GM18909 (cell line): ENCODE measurements around the gene ZKSCAN4.

ENCODE experiments used
- ATAC-seq: cut with Tn5 transposase; IDR thresholded peaks from one replicate; pipeline ENCODE4 v1.9.1; 2021; ENCODE audit warnings: mild to moderate bottlenecking; ENCODE audit not compliant: unreplicated experiment, poor library complexity

Gene ZKSCAN4

GRCh38 chr6:28252009-28252975 lies at the start of gene ZKSCAN4:
Gene ZKSCAN4 (minus strand): TSS chr6:28252269. CDS start chr6:28251980, 289 bp downstream.
- ATAC-seq, result peak; percentile 80

DNA sequence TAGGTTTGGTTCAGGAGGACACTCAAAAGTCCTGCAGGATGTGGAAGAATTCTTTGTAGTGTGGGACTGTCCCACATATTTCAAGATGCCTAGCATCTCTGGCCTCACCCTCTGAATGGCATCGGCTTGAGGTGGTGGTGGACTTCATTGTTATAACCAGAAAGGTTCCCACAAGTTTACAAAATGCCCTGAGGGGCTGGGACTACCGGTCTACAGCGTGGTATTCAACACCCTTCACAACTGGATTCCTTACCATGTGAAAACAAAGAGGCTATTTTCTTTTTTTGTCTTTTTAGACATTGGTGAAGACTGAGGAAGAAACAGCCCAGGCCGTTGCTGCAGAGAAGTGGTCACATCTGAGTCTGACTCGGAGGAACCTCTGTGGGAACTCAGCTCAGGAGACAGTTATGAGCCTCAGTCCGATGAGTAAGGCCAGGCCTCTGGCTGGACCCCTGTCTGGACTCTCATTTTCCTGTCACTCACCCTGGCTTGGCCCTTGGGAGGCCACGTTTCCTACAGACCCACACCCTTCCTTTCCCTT lies 44.5 kb upstream of the ZKSCAN4 start:
- no peak for ATAC-seq

DNA sequence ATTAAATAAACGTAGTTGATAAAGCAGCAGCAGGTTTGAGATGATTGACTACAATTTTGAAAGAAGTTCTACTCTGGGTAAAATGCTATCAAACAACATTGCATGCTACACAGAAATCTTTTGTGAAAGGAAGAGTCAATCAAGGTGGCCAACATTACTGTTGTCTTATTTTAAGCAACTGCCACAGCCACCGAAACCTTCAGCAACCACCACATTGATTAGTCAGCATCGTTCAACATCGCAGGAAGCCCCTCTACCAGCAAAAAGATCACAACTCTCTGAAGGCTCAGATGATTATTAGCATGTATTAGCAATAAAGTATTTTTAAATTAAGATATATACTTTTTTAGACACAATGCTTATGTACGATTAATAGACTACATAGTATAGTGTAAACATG lies 43.3 kb upstream of the ZKSCAN4 start:
- no peak for ATAC-seq

GRCh38 chr6:28291573-28291972 lies 39.5 kb upstream of the ZKSCAN4 start:
- ATAC-seq, result no peak

DNA sequence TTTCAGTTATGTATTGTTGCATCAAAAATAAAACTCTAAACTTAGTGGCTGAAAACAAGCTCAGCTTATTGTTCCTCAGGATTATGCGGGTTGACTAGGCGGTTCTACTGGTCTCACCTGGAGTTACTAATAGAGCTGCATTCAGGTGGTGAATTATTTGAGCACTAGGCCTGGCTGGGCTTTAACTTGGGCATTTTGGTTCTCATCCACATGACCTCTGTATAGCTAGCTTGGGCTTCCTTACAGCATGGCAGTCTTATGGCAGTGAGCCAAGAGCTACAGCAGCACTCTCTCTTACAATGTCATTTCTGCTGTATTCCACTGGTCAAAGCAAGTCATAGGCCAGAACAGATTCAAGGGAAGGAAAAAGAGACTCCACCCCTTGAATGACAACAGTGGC lies 30.9 kb upstream of the ZKSCAN4 start:
- no peak for ATAC-seq

DNA sequence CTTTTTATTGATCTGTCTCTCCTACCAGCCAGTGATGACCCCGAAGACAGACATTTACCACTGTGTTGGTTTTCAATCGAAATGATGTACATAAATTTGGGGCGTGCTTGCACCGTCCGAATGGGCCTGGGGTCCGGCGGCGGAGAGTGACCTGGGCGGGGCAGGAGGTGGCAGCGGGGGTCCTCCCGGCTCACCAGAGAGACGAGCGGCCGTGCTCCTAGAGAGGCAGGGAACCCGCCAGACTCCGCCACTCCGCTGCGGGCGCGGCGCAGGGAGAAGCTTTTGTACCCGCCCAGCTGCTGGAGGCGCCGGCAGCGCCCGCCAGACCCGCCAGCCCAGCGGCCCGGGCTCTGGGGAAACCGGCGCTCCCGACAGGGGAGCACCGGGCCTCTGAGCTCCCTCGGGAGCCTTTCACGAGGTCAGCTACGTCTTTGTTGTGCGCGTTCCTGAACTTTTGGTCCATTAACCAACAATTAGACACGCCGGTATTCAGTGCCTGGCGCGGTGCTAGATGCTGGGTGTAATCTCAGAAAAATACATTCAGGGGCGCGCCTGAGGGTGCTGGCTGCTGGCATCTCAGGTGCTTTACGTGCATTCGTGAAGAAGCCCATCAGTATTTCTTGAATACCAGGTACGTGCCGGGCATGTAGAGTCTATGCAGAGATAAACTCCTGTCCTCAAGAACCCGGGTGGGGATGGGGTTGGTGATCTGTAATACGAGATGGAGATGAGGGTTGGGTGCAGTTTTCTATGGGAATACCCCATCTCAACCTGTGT lies 29.4 kb upstream of the ZKSCAN4 start, which contains the start of gene PGBD1:
Gene PGBD1, plus strand, starts transcription at position 285 of the 777 bp plus-strand sequence. CDS start 2,242 bp downstream, outside the sequence.
- ATAC-seq, result peak; percentile 79

GRCh38 chr6:28280595-28281287 lies 28.7 kb upstream of the ZKSCAN4 start:
- no peak for ATAC-seq

- ATAC-seq, result no peak
Observed at GRCh38 chr6:28277746-28278145, 25.7 kb upstream of the ZKSCAN4 start.

GRCh38 chr6:28274888-28275287 lies 22.8 kb upstream of the ZKSCAN4 start:
- ATAC-seq, result no peak

DNA sequence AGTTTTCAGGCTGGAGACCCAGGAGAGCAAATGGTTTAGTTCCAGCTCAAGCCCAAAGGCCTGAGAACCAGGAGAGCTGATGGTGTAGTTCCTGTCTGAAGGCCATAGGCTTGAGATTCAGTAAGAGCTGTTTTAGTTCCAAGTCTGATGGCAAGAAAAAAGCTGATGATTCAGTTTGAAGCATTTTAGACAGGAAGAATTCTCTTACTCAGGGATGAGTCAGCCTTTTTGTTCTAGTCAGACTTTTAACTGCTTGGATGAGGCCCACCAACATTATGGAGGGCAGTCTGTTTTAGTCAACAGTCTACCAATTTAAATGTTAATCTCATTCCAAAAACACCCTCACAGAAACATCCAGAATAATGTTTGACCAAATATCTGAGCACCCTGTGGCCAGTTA lies 17.4 kb upstream of the ZKSCAN4 start:
- ATAC-seq, result no peak

- no peak for ATAC-seq
Observed at GRCh38 chr6:28267695-28268059, 15.6 kb upstream of the ZKSCAN4 start.

GRCh38 chr6:28266962-28267694 lies 15.1 kb upstream of the ZKSCAN4 start, which contains the start of gene ZSCAN26:
Gene ZSCAN26 (plus strand): TSS chr6:28267143. CDS start chr6:28271920, 4,777 bp downstream.
- peak; percentile 89 for ATAC-seq

DNA sequence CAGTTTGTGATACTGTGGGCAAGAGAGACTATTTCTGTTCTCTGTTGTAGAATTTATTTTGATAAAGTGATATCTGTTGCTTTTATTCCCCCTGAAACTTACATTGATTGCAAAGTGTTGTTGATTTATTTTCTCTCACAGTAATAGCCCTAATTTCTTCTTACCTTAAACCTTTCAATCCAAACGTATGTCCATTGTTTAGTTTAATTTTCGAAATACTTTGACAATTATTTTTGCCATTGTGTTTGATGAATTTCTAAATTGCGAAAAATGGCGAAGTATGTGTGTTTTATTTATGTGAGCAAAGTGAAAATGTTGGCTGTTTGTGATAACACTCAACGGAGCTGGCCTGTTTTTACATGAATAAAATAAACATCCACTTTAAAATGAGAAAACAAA lies 14.5 kb upstream of the ZKSCAN4 start:
- no peak for ATAC-seq

- ATAC-seq, result no peak
Observed at GRCh38 chr6:28264834-28265401, 12.8 kb upstream of the ZKSCAN4 start.

DNA sequence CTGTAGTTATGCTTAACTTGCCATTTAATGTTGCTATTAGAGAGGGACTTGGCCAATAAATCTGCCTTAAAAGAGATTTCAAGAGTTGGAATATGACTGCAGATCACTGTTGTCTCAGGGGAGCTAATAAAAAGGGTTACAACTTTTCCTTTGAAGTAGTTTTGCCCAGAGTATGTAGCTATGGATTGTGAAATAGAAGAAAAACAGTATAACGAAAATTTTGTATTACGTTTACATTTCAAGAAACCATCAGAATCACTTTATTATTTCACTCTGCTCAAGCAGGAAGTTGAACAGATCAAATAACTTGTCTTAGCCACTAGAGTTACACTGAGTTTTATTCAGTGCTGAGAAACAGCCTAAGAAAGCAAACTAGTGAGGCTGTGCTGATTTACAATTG lies 11.9 kb upstream of the ZKSCAN4 start:
- ATAC-seq, result no peak

GRCh38 chr6:28258877-28259777 lies 7.1 kb upstream of the ZKSCAN4 start, which contains the start of gene NKAPL:
Gene NKAPL (plus strand): TSS chr6:28259297. CDS start chr6:28259372, 75 bp downstream.
- no peak for ATAC-seq

GRCh38 chr6:28257042-28257441 lies 5.0 kb upstream of the ZKSCAN4 start:
- ATAC-seq, result no peak

DNA sequence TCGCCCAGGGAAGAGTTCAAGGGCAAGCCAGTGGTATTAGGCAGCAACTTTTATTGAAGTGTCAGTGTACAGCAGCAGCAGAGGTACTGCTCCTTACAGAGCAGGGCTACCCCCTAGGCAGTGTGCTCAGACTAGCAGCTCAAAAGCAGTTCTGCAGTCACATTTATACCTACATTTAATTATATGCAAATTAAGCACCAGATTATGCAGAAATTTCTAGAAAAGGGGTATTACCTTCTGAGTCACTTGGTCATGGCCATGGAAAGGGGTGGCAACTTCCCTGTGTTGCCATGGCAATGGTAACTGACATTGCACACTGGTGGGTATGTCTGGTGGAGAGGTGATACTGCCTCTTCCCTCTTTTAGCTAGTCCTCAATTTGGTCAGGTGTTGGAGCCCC lies 2.1 kb upstream of the ZKSCAN4 start:
- no peak for ATAC-seq
